NCI-H146 treated with DMSO at 0.1 percent for 48 hours (cell line): Measurements from ENCODE around the gene MAP3K14.
A peak's percentile ranks its signal among the peaks of the same experiment; 100 is the strongest.
"Not testable (repeated sequence)": the region's sequence is repeated elsewhere in the genome, so short reads cannot be mapped to it uniquely, and the experiment has no call there.

Experiments used
- DNase-seq: peaks from one replicate; lab custom pipeline; 2025; ENCODE audit not compliant: unreplicated experiment; lab: John Stamatoyannopoulos, UW

The MAP3K14 gene

GRCh38 chr17:45316434-45317110 is at the start of gene MAP3K14:
Gene MAP3K14, minus strand, starts transcription at chr17:45317020. Its CDS starts 26,275 bp downstream, at chr17:45290745.
- DNase-seq, result peak; percentile 48

- no peak for DNase-seq
Observed at GRCh38 chr17:45366049-45366448, 49.2 kb upstream of the MAP3K14 start.

DNA sequence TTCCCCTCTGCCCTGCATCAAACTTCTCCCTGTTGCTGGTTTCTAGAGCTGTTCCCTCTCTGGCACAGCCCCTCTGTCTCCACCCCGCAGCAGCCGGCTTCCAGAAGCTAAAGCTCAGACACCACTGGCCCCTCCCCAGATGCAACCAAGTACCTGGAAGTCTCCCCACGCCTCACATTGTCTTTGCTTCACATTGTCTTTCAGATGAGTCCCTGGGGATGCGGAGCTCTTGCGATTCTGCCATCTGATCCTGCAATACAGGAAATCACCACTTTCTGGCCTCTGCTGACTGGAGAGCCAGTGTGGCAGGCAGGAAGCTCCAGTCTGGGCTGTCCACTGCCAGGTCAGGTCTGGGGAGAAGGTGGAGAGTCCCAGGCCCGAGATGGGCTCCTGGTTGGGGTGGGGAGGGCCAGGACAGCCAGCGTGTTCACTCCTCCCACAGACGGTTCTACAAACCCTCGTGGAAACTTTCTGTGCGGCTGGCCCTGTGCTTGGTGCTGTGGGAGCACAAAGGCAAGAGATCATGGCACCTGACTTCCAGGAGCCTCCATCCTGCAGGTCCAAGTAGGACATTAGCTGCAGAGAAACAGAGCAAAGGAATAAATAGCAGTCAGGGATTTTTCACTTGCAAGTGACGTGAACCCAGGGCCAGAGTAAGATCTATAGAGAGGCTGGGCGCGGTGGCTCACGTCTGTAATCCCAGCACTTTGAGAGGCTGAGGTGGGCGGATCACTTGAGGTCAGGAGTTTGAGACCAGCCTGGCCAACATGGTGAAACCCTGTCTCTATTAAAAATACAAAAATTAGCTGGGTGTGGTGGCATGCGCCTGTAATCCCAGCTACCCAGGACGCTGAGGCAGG is 47.9 kb upstream of the MAP3K14 start:
- no peak for DNase-seq

DNA sequence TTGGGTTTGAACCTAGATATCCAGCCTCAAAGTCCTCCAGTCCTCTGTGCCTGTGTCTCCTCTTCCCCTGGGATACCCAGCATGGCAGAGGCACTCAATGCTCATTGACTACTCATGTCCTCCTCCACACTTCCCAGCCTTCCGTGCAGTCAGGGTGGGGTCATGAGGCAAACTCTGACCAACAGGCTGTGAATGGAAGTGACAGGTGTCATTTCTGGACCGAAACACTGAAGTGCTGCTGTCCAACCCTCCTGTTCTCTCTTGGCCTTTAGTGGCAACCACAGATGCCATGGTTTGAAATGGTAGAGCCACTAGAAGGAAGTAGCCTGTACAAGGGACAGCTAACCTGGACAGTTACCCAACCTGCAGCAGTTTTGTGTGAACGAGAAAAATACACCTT is 46.7 kb upstream of the MAP3K14 start:
- no peak for DNase-seq

GRCh38 chr17:45361976-45362375 is 45.2 kb upstream of the MAP3K14 start:
- DNase-seq, result no peak

DNA sequence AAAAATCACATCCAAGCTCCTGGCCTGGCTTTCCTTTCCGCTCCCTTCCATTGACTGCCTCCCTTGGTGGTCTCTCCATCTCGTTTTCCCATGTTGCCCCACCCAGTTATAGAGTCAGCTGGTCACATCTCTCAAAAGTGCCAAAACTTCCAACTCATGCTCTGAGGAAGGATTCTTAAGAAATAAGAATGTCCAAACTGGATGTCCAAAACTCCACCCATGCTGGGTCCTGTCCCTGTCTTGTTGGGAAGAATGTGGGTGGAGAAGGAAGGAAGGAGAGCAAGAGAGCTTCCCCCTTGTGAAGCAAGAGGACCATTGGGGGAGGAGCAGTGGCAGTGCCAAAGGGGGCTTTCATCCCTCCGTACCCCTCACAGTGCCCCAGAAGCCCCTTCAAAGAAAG is 44.6 kb upstream of the MAP3K14 start:
- no peak for DNase-seq

DNA sequence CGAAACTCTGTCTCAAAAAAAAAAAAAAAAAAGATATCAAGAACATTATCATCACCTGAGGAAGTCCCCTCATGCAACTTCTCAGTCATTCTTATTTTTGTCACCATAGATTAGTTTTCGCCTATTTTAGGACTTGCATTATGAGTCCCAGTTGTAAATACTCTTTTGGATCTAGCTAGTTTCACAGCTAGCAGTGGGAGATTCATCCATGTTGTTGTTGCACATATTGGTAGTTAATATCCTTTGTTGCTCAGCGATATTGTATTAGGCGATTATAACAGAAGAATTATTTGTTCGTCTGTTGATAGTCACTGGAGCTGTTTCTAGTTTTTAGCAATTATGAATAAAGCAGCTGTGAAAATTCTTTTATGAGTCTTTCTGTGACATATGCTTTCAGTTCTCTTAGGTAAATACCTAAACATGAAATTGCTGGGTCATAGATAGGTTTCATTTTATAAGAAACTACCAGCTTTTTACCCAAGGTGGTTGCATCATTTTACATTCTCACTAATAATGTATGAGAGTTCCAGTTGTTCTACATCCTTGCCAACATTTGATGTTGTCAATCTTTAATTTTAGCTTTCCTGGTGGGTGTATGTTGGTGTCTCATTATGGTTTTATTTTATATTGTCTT is 40.7 kb upstream of the MAP3K14 start:
- DNase-seq, result no peak

DNA sequence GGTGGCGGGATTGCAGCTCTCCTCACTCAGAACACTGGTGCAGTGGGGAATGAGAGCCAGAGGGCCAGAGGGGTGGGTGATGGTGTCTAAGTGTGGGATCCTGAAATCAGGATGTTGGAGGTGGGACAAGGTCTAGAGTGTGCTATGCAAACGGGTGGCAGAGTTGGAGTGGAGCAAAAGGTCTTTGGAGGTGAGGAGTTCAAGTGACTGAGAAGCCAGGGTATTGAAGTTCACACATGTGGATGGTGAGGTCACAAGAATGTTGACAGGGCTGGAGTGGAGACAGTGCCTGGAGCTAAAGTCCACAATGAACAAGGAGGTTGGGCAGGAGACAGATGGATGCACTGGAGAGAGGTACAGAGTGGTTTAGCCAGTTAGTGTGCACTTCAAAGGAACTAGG is 38.3 kb upstream of the MAP3K14 start:
- DNase-seq, result no peak

GRCh38 chr17:45353043-45353442 is 36.2 kb upstream of the MAP3K14 start:
- no peak for DNase-seq

GRCh38 chr17:45351831-45352230 is 35.0 kb upstream of the MAP3K14 start:
- no peak for DNase-seq

- DNase-seq, result no peak
Observed at GRCh38 chr17:45347444-45347843, 30.6 kb upstream of the MAP3K14 start.

DNA sequence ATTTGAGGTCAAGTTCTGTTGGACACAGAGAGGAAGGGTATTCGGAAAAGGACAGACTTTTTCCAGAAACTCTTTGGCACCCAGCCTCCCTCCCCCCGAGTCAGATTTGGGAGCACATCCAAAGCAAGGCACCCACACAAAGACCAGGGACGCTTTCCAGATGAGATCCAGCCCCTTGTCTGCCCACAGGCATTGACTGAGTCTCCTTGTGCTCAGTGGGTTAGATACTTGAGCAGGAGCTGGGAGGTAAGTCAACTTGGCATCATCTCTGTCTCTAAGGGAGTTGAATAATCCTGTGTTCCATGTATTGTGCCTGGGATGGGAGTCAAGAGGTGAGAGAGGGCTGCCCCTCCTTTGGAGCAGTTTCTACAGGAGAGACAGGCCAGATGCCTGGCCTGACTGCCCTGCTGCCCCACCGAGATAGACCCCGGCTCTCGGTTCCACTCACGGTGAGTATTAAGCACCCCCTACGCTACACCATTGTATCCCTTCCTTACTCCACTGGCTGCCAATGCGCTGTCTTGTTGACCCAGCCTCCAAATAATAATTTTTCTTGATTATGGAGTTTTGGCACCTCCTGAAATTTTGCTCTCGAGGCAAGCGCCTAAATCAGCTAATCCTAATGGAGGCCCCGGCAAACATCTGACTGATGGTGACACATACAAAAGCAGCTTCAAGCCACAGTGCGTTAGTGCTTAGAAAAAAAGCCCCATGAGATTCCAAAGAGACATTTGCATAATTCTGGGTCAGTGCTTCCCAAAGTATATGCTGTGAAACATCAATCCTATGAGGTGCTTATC is 29.6 kb upstream of the MAP3K14 start:
- no peak for DNase-seq

- DNase-seq, result peak; percentile 51
Observed at GRCh38 chr17:45345554-45346215, 28.9 kb upstream of the MAP3K14 start.

DNA sequence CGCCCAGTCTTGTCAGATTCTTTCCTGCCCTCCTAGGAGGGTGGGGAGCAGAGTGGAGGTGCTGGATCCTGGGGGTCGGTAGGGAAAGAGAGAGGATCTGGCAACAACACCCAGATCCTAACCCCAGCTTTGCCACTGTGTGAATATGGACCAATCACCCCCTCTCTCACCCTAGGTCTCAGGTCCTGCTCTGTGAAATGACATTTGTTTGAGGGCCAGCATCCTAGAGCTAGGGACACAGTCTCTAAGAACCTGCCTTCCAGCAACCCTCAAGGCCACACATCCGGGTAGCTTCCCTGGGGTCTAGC is 28.4 kb upstream of the MAP3K14 start:
- no peak for DNase-seq

DNA sequence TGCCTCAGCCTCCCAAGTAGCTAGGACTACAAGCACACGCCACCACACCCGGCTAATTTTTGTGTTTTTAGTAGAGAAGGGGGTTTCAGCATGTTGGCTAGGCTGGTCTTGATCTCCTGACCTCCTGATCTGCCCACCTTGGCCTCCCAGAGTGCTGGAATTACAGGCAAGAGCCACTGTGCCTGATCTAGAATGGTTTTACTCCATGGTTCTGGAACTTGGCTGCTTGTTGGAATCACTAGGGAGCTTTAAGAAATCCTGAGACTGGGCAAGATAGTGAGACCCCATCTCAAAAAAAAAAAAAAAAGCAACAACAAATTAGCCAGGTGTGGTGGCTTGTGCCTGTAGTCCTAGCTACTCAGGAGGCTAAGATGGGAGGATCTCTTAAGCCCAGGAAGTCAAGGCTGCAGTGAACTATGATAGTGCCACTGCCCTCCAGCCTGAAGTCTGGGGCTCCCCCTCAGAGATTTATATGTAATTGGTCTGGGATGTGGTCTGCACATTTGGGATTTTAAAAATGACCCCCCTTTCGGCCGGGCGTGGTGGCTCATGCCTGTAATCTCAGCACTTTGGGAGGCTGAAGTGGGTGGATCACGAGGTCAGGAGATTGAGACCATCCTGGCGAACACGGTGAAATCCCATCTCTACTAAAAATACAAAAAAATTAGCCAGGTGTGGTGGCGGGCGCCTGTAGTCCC is 27.3 kb upstream of the MAP3K14 start:
- DNase-seq, result not testable (repeated sequence)

- DNase-seq, result no peak
Observed at GRCh38 chr17:45342871-45343526, 26.2 kb upstream of the MAP3K14 start.

DNA sequence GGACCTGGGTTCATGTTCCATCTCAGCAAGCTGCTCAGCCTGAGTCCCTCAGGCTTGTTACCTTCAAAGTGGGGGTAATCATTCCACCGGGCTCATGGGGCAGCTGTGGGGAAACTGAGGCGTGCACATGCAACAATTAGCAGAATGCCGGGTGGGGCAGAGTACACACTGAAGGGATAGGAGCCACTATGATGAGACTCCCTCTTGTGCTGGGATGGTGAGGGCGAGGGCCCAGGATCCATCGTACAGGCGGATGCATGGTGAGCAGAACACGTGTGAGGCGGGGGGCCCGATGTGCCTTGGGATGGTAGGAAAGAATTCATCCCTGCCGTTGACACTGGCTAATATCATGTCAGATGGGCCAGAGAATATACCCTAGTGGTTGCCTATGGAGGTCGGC is 25.5 kb upstream of the MAP3K14 start:
- DNase-seq, result no peak

DNA sequence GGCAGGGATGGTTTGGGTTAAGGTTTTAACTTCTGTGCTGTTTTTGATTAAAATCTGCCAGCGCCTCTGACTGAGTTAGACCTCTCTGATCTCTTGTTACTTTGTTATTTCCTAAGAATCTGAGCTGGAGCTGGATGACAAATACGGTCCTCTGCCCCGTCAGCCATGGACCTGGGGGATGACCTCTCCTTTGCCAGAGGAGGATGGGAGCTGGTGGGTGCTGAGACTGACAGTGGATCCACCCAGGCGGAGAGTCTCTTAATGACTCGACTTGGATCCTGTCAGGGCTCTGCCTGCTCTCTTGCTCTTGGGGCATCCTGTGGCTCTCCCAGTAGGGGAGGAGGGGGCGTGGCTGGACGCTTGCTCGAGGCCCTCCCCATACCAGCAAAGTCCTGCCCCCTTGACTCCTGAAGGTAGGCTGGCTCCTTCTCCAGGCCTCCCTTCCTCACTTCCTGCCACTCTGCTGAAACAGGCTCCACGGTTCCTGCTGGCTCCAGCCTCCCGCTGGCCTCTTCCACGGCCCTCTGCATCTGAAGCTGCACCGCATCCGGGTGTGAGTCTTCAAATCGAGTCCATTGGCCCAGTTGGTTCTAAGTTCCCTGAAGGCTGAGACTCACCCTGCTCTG is 24.8 kb upstream of the MAP3K14 start:
- DNase-seq, result peak; percentile 89
